ENCODE results near the gene MAP4K4.
A peak's percentile ranks its signal among the peaks of the same experiment; 100 is the strongest.

Gene MAP4K4

GRCh38 chr2:101722864-101723263 lies 25.4 kb downstream of the MAP4K4 start:
- DNase-seq (ENCODE audit: low read depth in 3 of 3), result no peak

GRCh38 chr2:101723371-101724124 lies 26.0 kb downstream of the MAP4K4 start:
- no peak for DNase-seq (ENCODE audit: low read depth in 3 of 3)

- DNase-seq (ENCODE audit: low read depth in 3 of 3), result no peak
Observed at GRCh38 chr2:101724125-101724474, 26.6 kb downstream of the MAP4K4 start.

- DNase-seq (ENCODE audit: low read depth in 3 of 3), result no peak
Observed at GRCh38 chr2:101725038-101725437, 27.5 kb downstream of the MAP4K4 start.

GRCh38 chr2:101725515-101726192 lies 28.1 kb downstream of the MAP4K4 start:
- DNase-seq (ENCODE audit: low read depth in 3 of 3), result no peak

GRCh38 chr2:101728865-101729264 lies 31.4 kb downstream of the MAP4K4 start:
- no peak for DNase-seq (ENCODE audit: low read depth in 3 of 3)

GRCh38 chr2:101729521-101730190 lies 32.1 kb downstream of the MAP4K4 start:
- no peak for DNase-seq (ENCODE audit: low read depth in 3 of 3)

GRCh38 chr2:101731221-101732054 lies 33.9 kb downstream of the MAP4K4 start:
- DNase-seq (ENCODE audit: low read depth in 3 of 3), result no peak

GRCh38 chr2:101732199-101732598 lies 34.7 kb downstream of the MAP4K4 start:
- DNase-seq (ENCODE audit: low read depth in 3 of 3), result no peak

- no peak for DNase-seq (ENCODE audit: low read depth in 3 of 3)
Observed at GRCh38 chr2:101732773-101733256, 35.3 kb downstream of the MAP4K4 start.

- no peak for DNase-seq (ENCODE audit: low read depth in 3 of 3)
Observed at GRCh38 chr2:101733257-101733993, 35.9 kb downstream of the MAP4K4 start.

GRCh38 chr2:101734505-101735165 lies 37.1 kb downstream of the MAP4K4 start:
- no peak for DNase-seq (ENCODE audit: low read depth in 3 of 3)

- no peak for DNase-seq (ENCODE audit: low read depth in 3 of 3)
Observed at GRCh38 chr2:101735166-101735533, 37.6 kb downstream of the MAP4K4 start.

- DNase-seq (ENCODE audit: low read depth in 3 of 3), result no peak
Observed at GRCh38 chr2:101736233-101736632, 38.7 kb downstream of the MAP4K4 start.

- peak in 1 of 3 experiments; percentile 37 for DNase-seq (ENCODE audit: low read depth in 3 of 3)
Observed at GRCh38 chr2:101736861-101737291, 39.4 kb downstream of the MAP4K4 start.

GRCh38 chr2:101737478-101738255 lies 40.2 kb downstream of the MAP4K4 start:
- DNase-seq (ENCODE audit: low read depth in 3 of 3), result no peak

GRCh38 chr2:101738649-101739048 lies 41.1 kb downstream of the MAP4K4 start:
- no peak for DNase-seq (ENCODE audit: low read depth in 3 of 3)

- no peak for DNase-seq (ENCODE audit: low read depth in 3 of 3)
Observed at GRCh38 chr2:101740555-101740964, 43.1 kb downstream of the MAP4K4 start.

GRCh38 chr2:101741775-101742520 lies 44.4 kb downstream of the MAP4K4 start:
- no peak for DNase-seq (ENCODE audit: low read depth in 3 of 3)

All from stimulated activated CD4-positive, alpha-beta T cell treated with anti-CD3 and anti-CD28 coated beads, TNF-alpha, amount 100 ng/mL, for 24 hours (primary cell).